Measurements from ENCODE around the gene TESK1.

- TF ChIP-seq POLR2A (IDR thresholded peaks at IDR 0.05; ENCODE audit: low read length) (no peak), GATA1 (IDR thresholded peaks at IDR 0.05; ENCODE audit: low read depth, low read length) (no peak)
These were observed 11.1 kb downstream of the TESK1 start for GRCh38 chr9:35615981-35616680.
